Transverse colon (tissue), 4 donors: ENCODE results near the gene E4F1. TPM values are rescaled to one million over a fixed set of nuclear protein-coding genes. Genes with fewer than 3 reads are reported as not detected.

Experiments used
- DNase-seq: peaks from one replicate; pipeline ENCODE4 v3.0.0-alpha.2; 2019
- H3K27ac ChIP-seq, 4 donors: fragments of 200-600 bp; sonication (generic); 2 replicates each; pipeline ENCODE4 v1.5.1; 2016 to 2018; ENCODE audit warnings: inconsistent platforms in 4 of 4
- H3K27me3 ChIP-seq: fragments of 200-600 bp; sonication (generic); 2 replicates; pipeline ENCODE4 v1.5.1; 2017; ENCODE audit warnings: inconsistent platforms
- H3K36me3 ChIP-seq, 4 donors: fragments of 200-600 bp; sonication (generic); 2 replicates each; pipeline ENCODE4 v1.5.1; 2017 to 2019; ENCODE audit warnings: inconsistent platforms in 4 of 4
- H3K4me1 ChIP-seq, 4 donors: fragments of 200-600 bp; sonication (generic); 2 replicates each; pipeline ENCODE4 v1.5.1; 2017 to 2020; ENCODE audit warnings: inconsistent platforms in 4 of 4
- H3K4me3 ChIP-seq, 4 donors: fragments of 200-600 bp; sonication (generic); 1 replicate in 1 of 4; 2 replicates in 3 of 4; pipeline versions ENCODE4 v1.5.1 to v1.6.1; 2017 to 2019; ENCODE audit warnings: inconsistent platforms in 4 of 4
- H3K9me3 ChIP-seq, 2 donors: fragments of 200-600 bp; sonication (generic); 2 replicates each; pipeline ENCODE4 v1.5.1; 2017 to 2019; ENCODE audit warnings: inconsistent platforms in 2 of 2
- EP300 ChIP-seq: sonication (generic); formaldehyde crosslinking; IDR thresholded peaks from one replicate; pipeline ENCODE4 v1.6.1; 2017; ENCODE audit warnings: antibody characterized with exemption, low read depth
- POLR2A ChIP-seq: fragments of 450-650 bp; IDR thresholded peaks from one replicate; pipeline ENCODE4 v1.6.1; 2016; ENCODE audit warnings: antibody characterized with exemption, mild to moderate bottlenecking, moderate library complexity
- POLR2AphosphoS5 ChIP-seq, 3 donors: sonication (generic); formaldehyde crosslinking; IDR thresholded peaks; one replicate each; pipeline ENCODE4 v1.6.1; 2016; ENCODE audit warnings: antibody characterized with exemption in 3 of 3
- WGBS, 2 donors: methylation state at CpG; one replicate each; pipeline ENCODE4 v1.1.5; 2018; ENCODE audit warnings: low coverage in 1 of 2; 5-methylcytosine and 5-hydroxymethylcytosine counted together
- in situ Hi-C, 4 donors: fragments of 200-750 bp; cut with MboI; loops; one replicate each; pipeline versions ENCODE4 v1.15.0 to v1.15.1; 2017; ENCODE audit warnings: low sequenced_read_pairs in 3 of 4, low pct_ligation_motif_present in 1 of 4, low pct_unique_long_range_greater_than_20kb in 1 of 4
- intact Hi-C: fragments of 100-400 bp; cut with DNase I; formaldehyde crosslinking; loops from one replicate; pipeline ENCODE4 v1.15.1; 2023; ENCODE audit warnings: low total_unique reads
- total RNA-seq, 4 donors: library from RNA; depleted of rRNA; stranded (reverse); fragments of >200 nt; gene quantifications; one replicate each; pipeline ENCODE4 v1.1.0, GENCODE V29; 2016
- TF ChIP-seq, protein P1 (sequence below), 5 experiments: fragments of 200-600 bp in 3 of 5; fragments of 450-650 bp in 2 of 5; sonication (generic) in 3 of 5; IDR thresholded peaks; 1 replicate in 2 of 5; 2 replicates in 3 of 5; pipeline ENCODE4 v1.5.1; 2016 to 2017; ENCODE audit warnings: antibody characterized with exemption in 5 of 5, inconsistent platforms in 3 of 5, mild to moderate bottlenecking in 2 of 5, moderate library complexity in 1 of 5

The E4F1 gene
- total RNA-seq, 4 donors from 2014 or later: 36.5 to 124 (median 53.6) TPM

DNA sequence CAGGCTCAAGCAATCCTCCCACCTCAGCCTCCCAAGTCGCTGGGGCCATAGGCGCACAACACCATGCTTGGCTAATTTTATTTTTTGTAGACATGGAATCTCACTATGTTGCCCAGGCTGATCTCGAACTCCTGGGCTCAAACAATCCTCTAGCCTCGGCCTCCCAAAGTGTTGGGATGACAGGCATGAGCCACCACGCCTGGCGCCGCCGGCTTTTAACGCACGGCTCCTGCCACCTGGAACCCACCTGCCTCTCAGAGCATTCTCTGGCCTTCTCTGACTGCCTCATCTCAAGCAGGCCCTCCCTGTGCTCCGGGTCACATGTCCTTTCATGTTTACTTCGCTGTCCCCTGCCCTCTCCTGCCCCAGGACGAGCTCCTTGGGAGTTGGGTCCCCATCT is 37.3 kb upstream of the E4F1 start:
- no peaks in the 10 kb centered on the region for H3K9me3 ChIP-seq
- in situ Hi-C loops: loop anchor here in 1 of 4 donors (25.0 kb wide), 1 partner anchor 301 kb away; the partner anchor contains the start of gene TBC1D24
- intact Hi-C loops: no loop called here
- no peaks in the 10 kb centered on the region for H3K4me1 ChIP-seq
- H3K27me3 ChIP-seq: peaks cover 18% of the 10 kb centered on the region
- H3K27ac ChIP-seq: no peak overlapping the region
- no peak for DNase-seq
- no peak overlapping the region for H3K4me3 ChIP-seq
- H3K36me3 ChIP-seq: no peaks in the 10 kb centered on the region
- TF ChIP-seq POLR2AphosphoS5 (IDR thresholded peaks at IDR 0.05) (no peak), EP300 (no peak), POLR2A (no peak)
- TF ChIP-seq, protein P1, sequence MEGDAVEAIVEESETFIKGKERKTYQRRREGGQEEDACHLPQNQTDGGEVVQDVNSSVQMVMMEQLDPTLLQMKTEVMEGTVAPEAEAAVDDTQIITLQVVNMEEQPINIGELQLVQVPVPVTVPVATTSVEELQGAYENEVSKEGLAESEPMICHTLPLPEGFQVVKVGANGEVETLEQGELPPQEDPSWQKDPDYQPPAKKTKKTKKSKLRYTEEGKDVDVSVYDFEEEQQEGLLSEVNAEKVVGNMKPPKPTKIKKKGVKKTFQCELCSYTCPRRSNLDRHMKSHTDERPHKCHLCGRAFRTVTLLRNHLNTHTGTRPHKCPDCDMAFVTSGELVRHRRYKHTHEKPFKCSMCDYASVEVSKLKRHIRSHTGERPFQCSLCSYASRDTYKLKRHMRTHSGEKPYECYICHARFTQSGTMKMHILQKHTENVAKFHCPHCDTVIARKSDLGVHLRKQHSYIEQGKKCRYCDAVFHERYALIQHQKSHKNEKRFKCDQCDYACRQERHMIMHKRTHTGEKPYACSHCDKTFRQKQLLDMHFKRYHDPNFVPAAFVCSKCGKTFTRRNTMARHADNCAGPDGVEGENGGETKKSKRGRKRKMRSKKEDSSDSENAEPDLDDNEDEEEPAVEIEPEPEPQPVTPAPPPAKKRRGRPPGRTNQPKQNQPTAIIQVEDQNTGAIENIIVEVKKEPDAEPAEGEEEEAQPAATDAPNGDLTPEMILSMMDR (IDR thresholded peaks at IDR 0.05): no peak
- WGBS, 2 donors: 80 to 89% methylated on average over 7 to 13 of the region's 13 CpGs

DNA sequence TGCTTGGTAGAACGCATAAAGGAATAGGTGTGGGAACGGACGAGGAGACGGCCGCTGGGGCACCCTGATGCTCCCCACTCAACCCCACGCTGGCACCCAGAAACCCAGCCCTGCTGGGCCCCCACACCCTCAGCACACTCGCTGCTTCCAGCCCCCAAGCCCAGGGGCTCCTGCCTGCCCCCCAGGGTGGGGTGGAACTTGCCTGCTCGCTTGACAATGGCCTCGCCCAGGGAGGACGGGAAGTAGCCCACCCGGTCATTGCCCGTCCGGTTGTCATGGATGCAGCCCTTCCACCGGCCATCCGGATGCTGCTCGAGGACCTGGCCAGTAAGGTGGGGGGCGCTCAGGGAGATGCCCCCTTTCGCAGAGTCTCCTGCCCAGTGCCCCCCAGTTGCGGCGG is 36.9 kb upstream of the E4F1 start:
- in situ Hi-C loops (loop anchor here in 1 of 4 donors (25.0 kb wide), 1 partner anchor 301 kb away; the partner anchor contains the start of gene TBC1D24), intact Hi-C loops (no loop called here)
- H3K36me3 ChIP-seq: no peaks in the 10 kb centered on the region
- H3K27me3 ChIP-seq: peaks cover 18% of the 10 kb centered on the region
- H3K27ac ChIP-seq: no peak overlapping the region
- no peak for TF ChIP-seq EP300
- TF ChIP-seq POLR2AphosphoS5 (IDR thresholded peaks at IDR 0.05): no peak
- TF ChIP-seq POLR2A: no peak
- TF ChIP-seq, protein P1 (IDR thresholded peaks at IDR 0.05): no peak
- H3K4me3 ChIP-seq: no peak overlapping the region
- H3K4me1 ChIP-seq: no peaks in the 10 kb centered on the region
- DNase-seq: no peak
- no peaks in the 10 kb centered on the region for H3K9me3 ChIP-seq
- 89% methylated on average over 17 of the region's 20 CpGs; no CpG with 5 or more reads in 1 of the 2 donors for WGBS, 2 donors

DNA sequence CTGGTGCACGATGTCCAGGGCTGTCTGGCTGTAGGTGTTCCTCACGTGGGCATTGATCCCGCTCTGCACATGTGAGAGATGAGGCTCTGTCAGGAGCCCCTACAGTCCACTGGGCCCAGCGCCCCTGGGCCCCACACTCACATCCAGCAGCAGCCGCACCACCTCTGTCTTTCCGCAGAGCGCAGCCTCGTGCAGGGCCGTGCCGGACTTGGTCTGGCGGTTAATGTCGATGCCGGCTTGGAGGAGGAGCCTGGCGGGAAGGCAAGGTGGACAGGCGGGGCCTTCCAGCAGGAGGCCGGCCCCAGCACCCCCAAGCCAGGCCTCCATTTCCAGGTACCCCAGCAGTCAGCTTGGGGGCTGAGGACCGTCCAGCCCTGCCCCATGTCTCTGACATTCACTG is 36.2 kb upstream of the E4F1 start:
- Histone ChIP-seq H3K27ac (no peak overlapping the region), H3K36me3 (no peaks in the 10 kb centered on the region), H3K27me3 (peaks cover 18% of the 10 kb centered on the region), H3K4me3 (no peak overlapping the region), H3K9me3 (no peaks in the 10 kb centered on the region), H3K4me1 (no peaks in the 10 kb centered on the region)
- no peak for DNase-seq
- TF ChIP-seq EP300 (no peak), POLR2A (no peak), POLR2AphosphoS5 (IDR thresholded peaks at IDR 0.05) (no peak)
- TF ChIP-seq, protein P1 (IDR thresholded peaks at IDR 0.05): no peak
- intact Hi-C loops (no loop called here), in situ Hi-C loops (loop anchor here in 1 of 4 donors (25.0 kb wide), 1 partner anchor 300 kb away; the partner anchor contains the start of gene TBC1D24)
- WGBS, 2 donors: 40 to 66% methylated on average over 1 to 17 of the region's 17 CpGs

DNA sequence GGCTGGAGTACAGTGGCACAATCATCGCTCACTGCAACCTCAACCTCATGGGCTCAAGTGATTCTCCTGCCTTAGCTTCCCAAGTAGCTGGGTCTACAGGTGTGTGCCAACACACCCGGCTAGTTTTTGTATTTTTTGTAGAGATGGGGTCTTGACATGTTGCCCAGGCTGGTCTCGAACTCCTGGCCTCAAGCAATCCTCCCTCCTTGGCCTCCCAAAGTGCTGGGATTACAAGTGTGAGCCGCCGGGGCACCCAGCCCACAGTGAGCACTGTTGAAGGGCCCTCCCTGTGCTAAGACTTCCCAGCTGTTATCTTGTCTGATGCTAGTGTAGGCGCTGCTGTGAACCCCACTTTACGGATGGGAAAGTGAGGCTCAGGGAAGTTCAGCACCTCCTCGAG is 35.0 kb upstream of the E4F1 start:
- in situ Hi-C loops (loop anchor here in 1 of 4 donors (25.0 kb wide), 1 partner anchor 299 kb away; the partner anchor contains the start of gene TBC1D24), intact Hi-C loops (no loop called here)
- H3K9me3 ChIP-seq: no peaks in the 10 kb centered on the region
- H3K36me3 ChIP-seq: no peaks in the 10 kb centered on the region
- 94 to 100% methylated on average over 1 to 8 of the region's 8 CpGs for WGBS, 2 donors
- H3K27me3 ChIP-seq: peaks cover 20% of the 10 kb centered on the region
- no peak overlapping the region for H3K27ac ChIP-seq
- no peaks in the 10 kb centered on the region for H3K4me1 ChIP-seq
- no peak for DNase-seq
- no peak overlapping the region for H3K4me3 ChIP-seq
- TF ChIP-seq, protein P1 (IDR thresholded peaks at IDR 0.05): no peak
- TF ChIP-seq POLR2A: no peak
